Measurements from ENCODE around the gene TBC1D14.
A peak's percentile ranks its signal among the peaks of the same experiment; 100 is the strongest.

The TBC1D14 gene

GRCh38 chr4:7060346-7061150, 150.9 kb downstream of the TBC1D14 start:
- H3K9ac ChIP-seq (ENCODE audit: insufficient read length, low read depth) = no peak overlapping the region
- no peaks in the 10 kb centered on the region for H3K4me1 ChIP-seq (ENCODE audit: insufficient read depth, insufficient read length)
- peaks cover 84% of the 10 kb centered on the region for H3K36me3 ChIP-seq (ENCODE audit: insufficient read depth, insufficient read length, low read length)
- H3K9me3 ChIP-seq (ENCODE audit: insufficient read depth, low read length) = no peaks in the 10 kb centered on the region
- no peak overlapping the region for H3K4me3 ChIP-seq (ENCODE audit: insufficient read length, low read depth)
- no peak for DNase-seq (ENCODE audit: low read depth, low spot score)
- no peaks in the 10 kb centered on the region for H3K27me3 ChIP-seq (ENCODE audit: insufficient read depth, insufficient read length)
- TF ChIP-seq SUZ12 (IDR thresholded peaks at IDR 0.05; ENCODE audit: extremely low read depth, insufficient read depth, insufficient read length) (no peak), ZNF274 (IDR thresholded peaks at IDR 0.05; ENCODE audit: low read depth, low read length) (no peak), YY1 (IDR thresholded peaks at IDR 0.05; ENCODE audit: insufficient read depth, insufficient read length) (no peak)

- H3K4me3 ChIP-seq (ENCODE audit: insufficient read length, low read depth) = no peak overlapping the region
- no peaks in the 10 kb centered on the region for H3K9me3 ChIP-seq (ENCODE audit: insufficient read depth, low read length)
- no peak for TF ChIP-seq YY1 (IDR thresholded peaks at IDR 0.05; ENCODE audit: insufficient read depth, insufficient read length)
- no peak for TF ChIP-seq SUZ12 (IDR thresholded peaks at IDR 0.05; ENCODE audit: extremely low read depth, insufficient read depth, insufficient read length)
- TF ChIP-seq ZNF274 (IDR thresholded peaks at IDR 0.05; ENCODE audit: low read depth, low read length) = no peak
- H3K9ac ChIP-seq (ENCODE audit: insufficient read length, low read depth) = no peak overlapping the region
- no peak for DNase-seq (ENCODE audit: low read depth, low spot score)
- no peaks in the 10 kb centered on the region for H3K27me3 ChIP-seq (ENCODE audit: insufficient read depth, insufficient read length)
- peaks cover 4% of the 10 kb centered on the region for H3K4me1 ChIP-seq (ENCODE audit: insufficient read depth, insufficient read length)
- peaks cover 80% of the 10 kb centered on the region for H3K36me3 ChIP-seq (ENCODE audit: insufficient read depth, insufficient read length, low read length)
Measured at GRCh38 chr4:7061815-7062214, 152.2 kb downstream of the TBC1D14 start.

GRCh38 chr4:7062816-7063215, 153.2 kb downstream of the TBC1D14 start:
- H3K4me3 ChIP-seq (ENCODE audit: insufficient read length, low read depth) = no peak overlapping the region
- no peak for TF ChIP-seq ZNF274 (IDR thresholded peaks at IDR 0.05; ENCODE audit: low read depth, low read length)
- H3K4me1 ChIP-seq (ENCODE audit: insufficient read depth, insufficient read length) = peaks cover 4% of the 10 kb centered on the region
- peaks cover 80% of the 10 kb centered on the region for H3K36me3 ChIP-seq (ENCODE audit: insufficient read depth, insufficient read length, low read length)
- H3K9ac ChIP-seq (ENCODE audit: insufficient read length, low read depth) = no peak overlapping the region
- H3K27me3 ChIP-seq (ENCODE audit: insufficient read depth, insufficient read length) = no peaks in the 10 kb centered on the region
- no peaks in the 10 kb centered on the region for H3K9me3 ChIP-seq (ENCODE audit: insufficient read depth, low read length)
- DNase-seq (ENCODE audit: low read depth, low spot score) = no peak

GRCh38 chr4:7063362-7063761, 153.7 kb downstream of the TBC1D14 start:
- TF ChIP-seq YY1 (IDR thresholded peaks at IDR 0.05; ENCODE audit: insufficient read depth, insufficient read length) (no peak), SUZ12 (IDR thresholded peaks at IDR 0.05; ENCODE audit: extremely low read depth, insufficient read depth, insufficient read length) (no peak), ZNF274 (IDR thresholded peaks at IDR 0.05; ENCODE audit: low read depth, low read length) (no peak)
- H3K36me3 ChIP-seq (ENCODE audit: insufficient read depth, insufficient read length, low read length) = peaks cover 78% of the 10 kb centered on the region
- no peaks in the 10 kb centered on the region for H3K9me3 ChIP-seq (ENCODE audit: insufficient read depth, low read length)
- no peak overlapping the region for H3K4me3 ChIP-seq (ENCODE audit: insufficient read length, low read depth)
- H3K9ac ChIP-seq (ENCODE audit: insufficient read length, low read depth) = no peak overlapping the region
- peaks cover 4% of the 10 kb centered on the region for H3K4me1 ChIP-seq (ENCODE audit: insufficient read depth, insufficient read length)
- DNase-seq (ENCODE audit: low read depth, low spot score) = no peak
- H3K27me3 ChIP-seq (ENCODE audit: insufficient read depth, insufficient read length) = no peaks in the 10 kb centered on the region

- no peak overlapping the region for H3K4me3 ChIP-seq (ENCODE audit: insufficient read length, low read depth)
- H3K36me3 ChIP-seq (ENCODE audit: insufficient read depth, insufficient read length, low read length) = peaks cover 52% of the 10 kb centered on the region
- H3K9me3 ChIP-seq (ENCODE audit: insufficient read depth, low read length) = no peaks in the 10 kb centered on the region
- H3K27me3 ChIP-seq (ENCODE audit: insufficient read depth, insufficient read length) = peaks cover 12% of the 10 kb centered on the region
- H3K9ac ChIP-seq (ENCODE audit: insufficient read length, low read depth) = no peak overlapping the region
- TF ChIP-seq YY1 (IDR thresholded peaks at IDR 0.05; ENCODE audit: insufficient read depth, insufficient read length) = no peak
- TF ChIP-seq SUZ12 (IDR thresholded peaks at IDR 0.05; ENCODE audit: extremely low read depth, insufficient read depth, insufficient read length) = no peak
- no peak for TF ChIP-seq ZNF274 (IDR thresholded peaks at IDR 0.05; ENCODE audit: low read depth, low read length)
- DNase-seq (ENCODE audit: low read depth, low spot score) = no peak
- peaks cover 4% of the 10 kb centered on the region for H3K4me1 ChIP-seq (ENCODE audit: insufficient read depth, insufficient read length)
Measured at GRCh38 chr4:7066006-7066405, 156.4 kb downstream of the TBC1D14 start.

- peaks cover 12% of the 10 kb centered on the region for H3K27me3 ChIP-seq (ENCODE audit: insufficient read depth, insufficient read length)
- DNase-seq (ENCODE audit: low read depth, low spot score) = no peak
- peaks cover 4% of the 10 kb centered on the region for H3K4me1 ChIP-seq (ENCODE audit: insufficient read depth, insufficient read length)
- peaks cover 48% of the 10 kb centered on the region for H3K36me3 ChIP-seq (ENCODE audit: insufficient read depth, insufficient read length, low read length)
- no peaks in the 10 kb centered on the region for H3K9me3 ChIP-seq (ENCODE audit: insufficient read depth, low read length)
- H3K4me3 ChIP-seq (ENCODE audit: insufficient read length, low read depth) = peak overlapping the region; percentile 85
- TF ChIP-seq YY1 (IDR thresholded peaks at IDR 0.05; ENCODE audit: insufficient read depth, insufficient read length) (no peak), ZNF274 (IDR thresholded peaks at IDR 0.05; ENCODE audit: low read depth, low read length) (no peak), SUZ12 (IDR thresholded peaks at IDR 0.05; ENCODE audit: extremely low read depth, insufficient read depth, insufficient read length) (no peak)
- peak overlapping the region; percentile 95 for H3K9ac ChIP-seq (ENCODE audit: insufficient read length, low read depth)
Measured at GRCh38 chr4:7066493-7066892, 156.9 kb downstream of the TBC1D14 start.

- H3K27me3 ChIP-seq (ENCODE audit: insufficient read depth, insufficient read length) = peaks cover 12% of the 10 kb centered on the region
- no peaks in the 10 kb centered on the region for H3K9me3 ChIP-seq (ENCODE audit: insufficient read depth, low read length)
- DNase-seq (ENCODE audit: low read depth, low spot score) = no peak
- TF ChIP-seq YY1 (IDR thresholded peaks at IDR 0.05; ENCODE audit: insufficient read depth, insufficient read length) = no peak
- TF ChIP-seq ZNF274 (IDR thresholded peaks at IDR 0.05; ENCODE audit: low read depth, low read length) = no peak
- no peak for TF ChIP-seq SUZ12 (IDR thresholded peaks at IDR 0.05; ENCODE audit: extremely low read depth, insufficient read depth, insufficient read length)
- peak overlapping the region; percentile 85 for H3K4me3 ChIP-seq (ENCODE audit: insufficient read length, low read depth)
- H3K9ac ChIP-seq (ENCODE audit: insufficient read length, low read depth) = peak overlapping the region; percentile 95
- peaks cover 42% of the 10 kb centered on the region for H3K36me3 ChIP-seq (ENCODE audit: insufficient read depth, insufficient read length, low read length)
- peaks cover 4% of the 10 kb centered on the region for H3K4me1 ChIP-seq (ENCODE audit: insufficient read depth, insufficient read length)
Measured at GRCh38 chr4:7067126-7067451, 157.5 kb downstream of the TBC1D14 start.
